Measurements from ENCODE around the gene CSTA.

Gene CSTA

GRCh38 chr3:122382888-122383666 lies 58.0 kb downstream of the CSTA start, which contains the start of gene MIX23:
Gene MIX23, minus strand, starts transcription at chr3:122383231. Its CDS starts 7 bp downstream, at chr3:122383224.
- DNase-seq = peak; percentile 77 to 87

GRCh38 chr3:122383771-122384697 lies 59.0 kb downstream of the CSTA start, which contains the start of gene FAM162A:
Gene FAM162A, plus strand, starts transcription at chr3:122384182. Its CDS starts 84 bp downstream, at chr3:122384266.
- DNase-seq = peak; percentile 91 to 94

- no peak for DNase-seq
Measured at GRCh38 chr3:122387709-122388108, 62.7 kb downstream of the CSTA start.

GRCh38 chr3:122389197-122389596 lies 64.1 kb downstream of the CSTA start:
- no peak for DNase-seq

DNA sequence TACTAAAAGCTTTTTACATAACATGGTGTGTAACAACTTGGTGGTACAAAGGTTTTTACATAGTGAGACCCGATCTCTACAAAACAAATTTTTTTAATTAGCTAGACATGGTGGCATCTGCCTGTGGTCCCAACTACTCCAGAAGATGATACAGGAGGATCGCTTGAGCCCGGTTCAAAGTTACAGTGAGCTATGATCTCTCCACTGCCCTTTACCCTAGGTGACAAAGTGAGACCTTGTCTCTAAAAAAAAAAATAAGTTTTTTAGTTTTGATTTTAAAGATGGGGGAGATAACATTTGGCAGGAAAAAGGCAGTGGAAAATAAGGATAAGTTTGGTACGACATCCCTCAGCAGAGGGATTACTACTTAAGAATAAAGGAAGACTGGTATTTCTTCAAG lies 64.8 kb downstream of the CSTA start:
- DNase-seq = no peak

- no peak for DNase-seq
Measured at GRCh38 chr3:122390665-122391064, 65.6 kb downstream of the CSTA start.

Measured in CD4-positive, alpha-beta T cell treated with Interferon alpha-2 for 1 hour (primary cell).